ENCODE measurements around the gene FAM20C.

- TF ChIP-seq CTCF (IDR thresholded peaks at IDR 0.05) = no peak
- no peak for TF ChIP-seq TCF7L2 (IDR thresholded peaks at IDR 0.05; ENCODE audit: low read depth, low read length)
These were observed 60.6 kb downstream of the FAM20C start for GRCh38 chr7:252981-253380.

Data from Panc1 (cell line).